Mucosa of descending colon (tissue), 3 donors: ENCODE results near the gene DAPK1. TPM values are rescaled to one million over a fixed set of nuclear protein-coding genes. Genes with fewer than 3 reads are reported as not detected.

Experiments
- ATAC-seq: fragments of 200-7000 bp; cut with Tn5 transposase; one replicate; pipeline ENCODE4 v1.9.1; 2020; ENCODE audit warnings: mild to moderate bottlenecking, moderate library complexity
- DNase-seq, 3 donors: peaks; one replicate each; pipeline ENCODE4 v3.0.0-alpha.2; 2020
- H3K36me3 ChIP-seq: fragments of 200-600 bp; one replicate; pipeline ENCODE4 v1.8.0; 2021; ENCODE audit warnings: low read depth, mild to moderate bottlenecking
- H3K4me1 ChIP-seq: fragments of 200-600 bp; one replicate; pipeline ENCODE4 v1.8.0; 2021; ENCODE audit warnings: low read depth, mild to moderate bottlenecking
- H3K4me3 ChIP-seq: fragments of 200-600 bp; one replicate; pipeline ENCODE4 v1.8.0; 2021; ENCODE audit warnings: mild to moderate bottlenecking
- H3K9me3 ChIP-seq: fragments of 200-600 bp; one replicate; pipeline ENCODE4 v1.8.0; 2021; ENCODE audit warnings: mild to moderate bottlenecking
- CTCF ChIP-seq: fragments of 200-600 bp; IDR thresholded peaks from one replicate; pipeline ENCODE4 v1.8.0; 2022; ENCODE audit warnings: antibody characterized with exemption, mild to moderate bottlenecking
- intact Hi-C, 2 donors: fragments of 100-400 bp; cut with DNase I in 1 of 2; cut with micrococcal nuclease in 1 of 2; formaldehyde crosslinking; loops; one replicate each; pipeline versions ENCODE4 v1.11.0 to v1.11.1; 2022; cut with DNase I, micrococcal nuclease
- total RNA-seq, 3 donors: library from RNA; stranded (reverse); fragmentation: NEBNext Ultra II Directional in 2 of 3; extraction: Animal tissue kit (Norgen Biotek cat#: 25700) in 2 of 3; gene quantifications; one replicate each; pipeline versions ENCODE4 v1.2.1 to v1.2.4, GENCODE V29; 2021 to 2023
- donor health status: DM: no; HTN: no; CAD: no; lungs with moderate emphysema.
- donor health status: DM: no; HTN: no; CAD: no.
- donor health status: DM: no; HTN: yes; CAD: no.

DAPK1 gene
- total RNA-seq, 3 donors from 2014 or later, result 22.2 to 98.7 (median 25.9) TPM

DNA sequence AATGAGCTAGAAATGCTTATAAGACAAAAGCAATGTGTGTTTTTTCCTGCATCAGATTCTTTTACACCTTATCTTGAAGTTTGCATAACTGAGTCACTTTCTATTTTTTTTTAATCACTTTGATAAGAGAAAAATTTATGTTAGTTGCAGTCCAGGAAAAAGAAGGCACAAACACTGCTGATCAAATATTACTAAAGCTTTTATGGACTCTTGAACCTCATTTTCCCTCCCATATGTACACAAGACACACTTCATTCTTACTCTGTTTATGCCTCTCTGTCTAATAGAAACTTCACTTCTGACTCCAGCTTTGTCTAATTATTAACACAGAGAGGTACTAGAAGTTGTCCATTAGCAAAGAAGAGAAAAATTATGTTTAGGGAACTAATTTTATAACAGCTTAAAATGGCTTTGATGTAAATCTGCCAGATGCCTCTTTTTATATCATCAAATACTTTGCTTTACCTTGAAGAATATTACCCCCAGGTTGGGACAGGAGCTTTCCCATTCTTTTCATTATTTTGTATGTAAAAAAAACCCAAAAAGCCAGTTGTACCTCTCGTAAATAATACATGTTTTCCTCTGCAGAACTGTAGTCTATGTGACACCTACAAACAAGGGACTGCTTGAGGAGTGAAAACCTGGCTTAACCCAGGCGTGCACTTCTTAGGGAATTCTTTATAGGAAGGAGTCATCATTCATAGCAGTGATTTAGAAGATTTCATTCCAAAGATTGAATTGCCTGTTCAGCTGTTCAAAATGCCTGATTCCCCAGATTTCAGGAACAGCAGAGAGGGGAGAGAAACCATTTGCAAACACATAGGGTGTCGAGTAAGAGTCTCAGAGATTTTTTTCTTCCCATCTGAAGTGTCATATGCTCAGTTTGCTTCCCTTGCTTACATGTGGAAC is 72.6 kb downstream of the DAPK1 start:
- intact Hi-C loops, result no loop called here
- Histone ChIP-seq H3K36me3 (no peaks in the 10 kb centered on the region), H3K4me1 (peaks cover 14% of the 10 kb centered on the region), H3K9me3 (no peaks in the 10 kb centered on the region), H3K4me3 (no peak overlapping the region)
- DNase-seq (no peak), ATAC-seq (peak; percentile 91)
- TF ChIP-seq CTCF, result no peak

- Histone ChIP-seq H3K36me3 (no peaks in the 10 kb centered on the region), H3K4me3 (no peak overlapping the region), H3K9me3 (no peaks in the 10 kb centered on the region), H3K4me1 (peaks cover 14% of the 10 kb centered on the region)
- TF ChIP-seq CTCF, result no peak
- intact Hi-C loops, result no loop called here
- ATAC-seq (no peak), DNase-seq (no peak)
Observed at GRCh38 chr9:87572719-87573118, 75.1 kb downstream of the DAPK1 start.

DNA sequence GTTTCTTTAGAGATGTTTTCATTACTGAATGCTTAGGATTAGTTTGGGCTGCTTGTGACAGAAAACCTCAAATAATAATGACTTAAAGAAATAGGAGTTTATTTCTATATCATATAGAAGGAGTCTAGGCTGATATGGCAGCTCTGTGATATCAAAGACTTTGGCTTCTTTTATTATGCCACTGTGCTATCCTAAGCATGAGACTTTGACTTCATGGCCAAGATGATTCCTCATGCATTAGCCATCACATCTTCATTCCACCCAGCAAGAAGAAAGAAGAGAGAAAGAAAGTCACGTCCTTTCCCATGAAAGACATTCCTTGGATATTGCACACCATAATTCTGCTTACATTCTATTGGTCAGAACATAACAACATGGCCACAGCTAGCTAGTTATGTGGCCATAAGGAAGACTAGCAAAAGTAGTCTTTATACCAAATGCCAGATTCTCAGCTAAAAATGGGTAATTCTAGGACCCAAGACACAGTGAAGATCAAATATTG is 76.2 kb downstream of the DAPK1 start:
- intact Hi-C loops, result no loop called here
- ATAC-seq, result no peak
- TF ChIP-seq CTCF, result no peak

DNA sequence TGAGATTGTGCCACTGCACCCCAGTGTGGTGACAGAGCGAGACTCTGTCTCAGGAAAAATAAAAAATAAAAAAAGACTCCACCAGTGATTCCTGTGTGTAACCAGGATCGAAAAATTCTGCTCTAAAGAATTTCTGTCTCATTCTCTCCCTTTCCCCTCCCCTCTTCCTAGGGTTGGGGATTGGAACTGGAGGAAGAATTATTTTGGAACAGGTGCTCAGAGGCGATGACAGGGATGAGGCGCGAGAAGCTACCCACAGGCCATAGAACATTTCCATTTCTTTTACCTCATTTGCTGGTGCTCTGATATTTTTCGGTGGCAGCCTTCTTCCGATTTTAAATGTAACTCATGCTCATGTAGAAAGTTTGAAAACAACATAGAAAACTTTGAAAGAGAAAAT is 80.1 kb downstream of the DAPK1 start:
- H3K4me1 ChIP-seq, result no peaks in the 10 kb centered on the region
- intact Hi-C loops, result no loop called here
- DNase-seq (no peak), ATAC-seq (no peak)
- no peak for TF ChIP-seq CTCF
- no peak overlapping the region for H3K4me3 ChIP-seq
- no peaks in the 10 kb centered on the region for H3K36me3 ChIP-seq
- H3K9me3 ChIP-seq, result no peaks in the 10 kb centered on the region

More for the DNA sequence above, 76.2 kb downstream of the DAPK1 start:
- H3K36me3 ChIP-seq, result no peaks in the 10 kb centered on the region
- H3K9me3 ChIP-seq, result no peaks in the 10 kb centered on the region
- peaks cover 14% of the 10 kb centered on the region for H3K4me1 ChIP-seq
- no peak overlapping the region for H3K4me3 ChIP-seq
- no peak for DNase-seq

DNA sequence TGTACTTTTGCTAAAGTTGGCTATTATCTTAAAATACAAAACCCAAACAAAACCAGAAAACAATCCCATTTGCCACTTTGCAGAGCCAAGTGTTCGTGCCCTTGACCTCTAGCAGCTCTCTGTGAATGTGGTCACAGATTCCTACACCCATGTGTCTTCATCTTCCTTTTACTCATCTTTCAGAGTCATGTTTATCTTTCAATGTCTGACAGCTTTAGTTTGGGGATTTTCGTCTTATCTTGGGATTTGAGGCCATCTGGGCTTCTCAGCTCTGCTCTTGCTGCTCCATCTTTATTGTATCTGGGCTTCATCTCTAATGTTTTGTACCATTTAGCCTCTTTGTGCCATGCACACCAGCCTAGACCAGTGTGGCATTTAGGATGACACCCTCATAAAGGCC is 81.0 kb downstream of the DAPK1 start:
- Histone ChIP-seq H3K36me3 (no peaks in the 10 kb centered on the region), H3K4me1 (no peaks in the 10 kb centered on the region), H3K9me3 (no peaks in the 10 kb centered on the region), H3K4me3 (no peak overlapping the region)
- no peak for DNase-seq
- ATAC-seq, result no peak
- intact Hi-C loops, result no loop called here
- no peak for TF ChIP-seq CTCF
